SK-N-SH treated with all-trans-retinoic acid at 6 μM for 48 hours (cell line): ENCODE measurements around the gene FNDC3B.

Experiments
- ATAC-seq: fragments of 200-7000 bp; cut with Tn5 transposase; 3 replicates; pipeline ENCODE4 v1.9.1; 2020; ENCODE audit warnings: mild to moderate bottlenecking, moderate library complexity
- ARNTL ChIP-seq: fragments of 450-650 bp; formaldehyde crosslinking; IDR thresholded peaks from 2 replicates; pipeline ENCODE4 v1.5.0; 2020; ENCODE audit warnings: low read depth, mild to moderate bottlenecking, moderate library complexity, borderline replicate concordance
- BACH2 ChIP-seq: fragments of 250-450 bp; sonication (Bioruptor Pico); IDR thresholded peaks from 2 replicates; pipeline ENCODE4 v1.9.0; 2021; ENCODE audit warnings: mild to moderate bottlenecking, borderline replicate concordance
- CSDC2 ChIP-seq: fragments of 250-450 bp; sonication (Bioruptor Pico); IDR thresholded peaks from 2 replicates; pipeline ENCODE4 v1.5.0; 2020; ENCODE audit warnings: mild to moderate bottlenecking, moderate library complexity
- ESRRG ChIP-seq: fragments of 250-450 bp; sonication (Bioruptor Pico); IDR thresholded peaks from 2 replicates; pipeline ENCODE4 v1.6.1; 2021; ENCODE audit warnings: mild to moderate bottlenecking
- GLIS3 ChIP-seq: fragments of 250-450 bp; sonication (Bioruptor Pico); IDR thresholded peaks from 2 replicates; pipeline ENCODE4 v1.5.0; 2020; ENCODE audit warnings: mild to moderate bottlenecking, moderate library complexity
- OSR1 ChIP-seq: fragments of 250-450 bp; sonication (Bioruptor Pico); IDR thresholded peaks from 2 replicates; pipeline ENCODE4 v1.8.0; 2022; ENCODE audit warnings: moderate library complexity, mild to moderate bottlenecking, inconsistent platforms
- PPARA ChIP-seq: fragments of 250-450 bp; sonication (Bioruptor Pico); IDR thresholded peaks from 2 replicates; pipeline ENCODE4 v1.5.0; 2020; ENCODE audit warnings: mild to moderate bottlenecking, borderline replicate concordance
- RARB ChIP-seq: fragments of 250-450 bp; sonication (Bioruptor Pico); IDR thresholded peaks from 2 replicates; pipeline ENCODE4 v1.8.0; 2021; ENCODE audit warnings: mild to moderate bottlenecking, moderate library complexity
- SNAI2 ChIP-seq: fragments of 250-450 bp; sonication (Bioruptor Pico); IDR thresholded peaks from 2 replicates; pipeline ENCODE4 v1.5.0; 2020; ENCODE audit warnings: mild to moderate bottlenecking, moderate library complexity
- TCF4 ChIP-seq: fragments of 250-450 bp; sonication (Bioruptor Pico); IDR thresholded peaks from 2 replicates; pipeline ENCODE4 v1.8.0; 2021; ENCODE audit warnings: mild to moderate bottlenecking, moderate library complexity, borderline replicate concordance
- TOX ChIP-seq: fragments of 250-450 bp; sonication (Bioruptor Pico); IDR thresholded peaks from 2 replicates; pipeline ENCODE4 v1.8.0; 2021; ENCODE audit warnings: mild to moderate bottlenecking, moderate library complexity, borderline replicate concordance
- ZC3H10 ChIP-seq: fragments of 250-450 bp; sonication (Bioruptor Pico); IDR thresholded peaks from 2 replicates; pipeline ENCODE4 v1.5.1; 2021; ENCODE audit warnings: mild to moderate bottlenecking, moderate library complexity
- ZNF565 ChIP-seq: fragments of 450-650 bp; formaldehyde crosslinking; conservative IDR thresholded peaks from 2 replicates; pipeline ENCODE4 v1.5.0; 2020; ENCODE audit warnings: low read depth, mild to moderate bottlenecking, moderate library complexity
- ZNF70 ChIP-seq: fragments of 450-650 bp; formaldehyde crosslinking; IDR thresholded peaks from 2 replicates; pipeline ENCODE4 v1.5.0; 2020; ENCODE audit warnings: mild to moderate bottlenecking, moderate library complexity
- ZNF8 ChIP-seq: fragments of 450-650 bp; formaldehyde crosslinking; IDR thresholded peaks from 2 replicates; pipeline ENCODE4 v1.5.0; 2020; ENCODE audit warnings: mild to moderate bottlenecking, moderate library complexity
- TF ChIP-seq, protein P1 (sequence below): fragments of 250-450 bp; sonication (Bioruptor Pico); IDR thresholded peaks from 2 replicates; pipeline ENCODE4 v1.5.1; 2021; ENCODE audit warnings: mild to moderate bottlenecking, moderate library complexity
- TF ChIP-seq, protein P2 (sequence below): fragments of 250-450 bp; sonication (Bioruptor Pico); IDR thresholded peaks from 2 replicates; pipeline ENCODE4 v1.8.0; 2020; ENCODE audit warnings: mild to moderate bottlenecking, moderate library complexity, borderline replicate concordance
- TF ChIP-seq, protein P3 (sequence below): fragments of 250-450 bp; sonication (Bioruptor Pico); IDR thresholded peaks from 2 replicates; pipeline ENCODE4 v1.5.0; 2020; ENCODE audit warnings: mild to moderate bottlenecking, moderate library complexity

Gene FNDC3B

DNA sequence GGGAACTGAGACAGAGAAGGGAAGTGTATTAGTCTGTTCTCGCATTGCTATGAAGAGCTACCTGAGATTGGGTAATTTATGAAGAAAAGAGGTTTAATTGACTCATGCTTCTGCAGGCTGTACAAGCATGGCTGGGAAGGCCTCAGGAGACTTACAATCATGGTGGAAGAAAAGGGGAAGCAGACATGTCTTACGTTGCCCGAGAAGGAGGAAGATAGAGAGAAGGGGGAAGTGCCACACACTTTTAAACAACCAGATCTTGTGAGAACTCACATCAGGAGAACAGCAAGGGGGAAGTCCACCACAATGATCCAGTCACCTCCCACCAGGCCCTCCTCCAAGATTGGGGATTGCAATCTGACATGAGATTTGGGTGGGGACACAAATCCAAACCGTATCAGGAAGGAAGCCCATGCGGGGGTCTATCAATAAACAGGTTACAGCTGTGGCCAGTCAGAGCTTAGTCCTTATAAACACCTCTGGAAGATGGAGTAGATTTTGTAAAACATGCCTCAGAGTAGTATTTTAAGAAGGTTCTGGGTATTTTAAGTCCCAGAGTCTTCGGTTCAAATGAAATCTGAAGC is 254.9 kb downstream of the FNDC3B start (continued):
- TF ChIP-seq, protein P1, sequence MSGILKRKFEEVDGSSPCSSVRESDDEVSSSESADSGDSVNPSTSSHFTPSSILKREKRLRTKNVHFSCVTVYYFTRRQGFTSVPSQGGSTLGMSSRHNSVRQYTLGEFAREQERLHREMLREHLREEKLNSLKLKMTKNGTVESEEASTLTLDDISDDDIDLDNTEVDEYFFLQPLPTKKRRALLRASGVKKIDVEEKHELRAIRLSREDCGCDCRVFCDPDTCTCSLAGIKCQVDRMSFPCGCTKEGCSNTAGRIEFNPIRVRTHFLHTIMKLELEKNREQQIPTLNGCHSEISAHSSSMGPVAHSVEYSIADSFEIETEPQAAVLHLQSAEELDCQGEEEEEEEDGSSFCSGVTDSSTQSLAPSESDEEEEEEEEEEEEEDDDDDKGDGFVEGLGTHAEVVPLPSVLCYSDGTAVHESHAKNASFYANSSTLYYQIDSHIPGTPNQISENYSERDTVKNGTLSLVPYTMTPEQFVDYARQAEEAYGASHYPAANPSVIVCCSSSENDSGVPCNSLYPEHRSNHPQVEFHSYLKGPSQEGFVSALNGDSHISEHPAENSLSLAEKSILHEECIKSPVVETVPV (CRISPR knock-in tag): no peak
- no peak for TF ChIP-seq ZNF8
- TF ChIP-seq TOX: no peak
- TF ChIP-seq ZNF565 (CRISPR knock-in tag): no peak
- TF ChIP-seq GLIS3 (CRISPR knock-in tag): no peak
- no peak for TF ChIP-seq ZC3H10 (CRISPR knock-in tag)
- TF ChIP-seq BACH2 (CRISPR knock-in tag): no peak
- no peak for TF ChIP-seq SNAI2 (CRISPR knock-in tag)

DNA sequence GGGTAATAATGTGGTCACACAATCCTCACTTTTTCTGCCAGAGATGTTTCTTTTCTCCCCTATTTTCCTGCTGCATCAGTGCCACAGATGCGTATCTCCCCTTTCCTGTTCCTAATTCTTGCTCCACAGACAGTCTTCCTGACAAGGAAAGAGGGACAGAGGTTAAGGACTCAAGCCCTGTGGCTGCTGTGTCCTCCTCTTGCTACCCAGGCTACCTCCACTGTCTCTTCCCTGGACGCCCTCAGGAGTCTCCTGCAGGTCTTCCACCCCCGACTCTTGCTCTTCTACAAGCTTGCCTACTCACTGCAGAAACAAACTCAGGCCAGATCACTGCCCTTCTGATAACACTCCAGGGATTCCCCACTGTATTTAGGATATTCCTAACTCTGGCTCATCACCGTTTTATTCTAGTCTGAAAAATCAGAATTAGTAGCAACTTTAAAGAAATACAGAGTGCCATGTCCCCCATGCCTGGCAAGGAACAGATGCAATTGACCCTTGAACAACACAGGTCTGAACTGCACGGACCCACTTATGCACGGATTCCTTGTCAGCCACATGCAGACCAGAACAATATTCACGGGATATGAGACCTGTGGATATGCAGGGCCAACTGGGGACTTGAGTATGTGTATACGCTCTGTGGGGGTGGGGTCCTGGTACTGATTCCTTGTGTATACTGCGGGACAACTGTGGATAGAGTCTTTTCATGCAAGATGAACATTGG is 257.0 kb downstream of the FNDC3B start:
- no peak for ATAC-seq
- TF ChIP-seq RARB (CRISPR knock-in tag): no peak
- no peak for TF ChIP-seq PPARA
- TF ChIP-seq ZNF8: no peak
- TF ChIP-seq, protein P2, sequence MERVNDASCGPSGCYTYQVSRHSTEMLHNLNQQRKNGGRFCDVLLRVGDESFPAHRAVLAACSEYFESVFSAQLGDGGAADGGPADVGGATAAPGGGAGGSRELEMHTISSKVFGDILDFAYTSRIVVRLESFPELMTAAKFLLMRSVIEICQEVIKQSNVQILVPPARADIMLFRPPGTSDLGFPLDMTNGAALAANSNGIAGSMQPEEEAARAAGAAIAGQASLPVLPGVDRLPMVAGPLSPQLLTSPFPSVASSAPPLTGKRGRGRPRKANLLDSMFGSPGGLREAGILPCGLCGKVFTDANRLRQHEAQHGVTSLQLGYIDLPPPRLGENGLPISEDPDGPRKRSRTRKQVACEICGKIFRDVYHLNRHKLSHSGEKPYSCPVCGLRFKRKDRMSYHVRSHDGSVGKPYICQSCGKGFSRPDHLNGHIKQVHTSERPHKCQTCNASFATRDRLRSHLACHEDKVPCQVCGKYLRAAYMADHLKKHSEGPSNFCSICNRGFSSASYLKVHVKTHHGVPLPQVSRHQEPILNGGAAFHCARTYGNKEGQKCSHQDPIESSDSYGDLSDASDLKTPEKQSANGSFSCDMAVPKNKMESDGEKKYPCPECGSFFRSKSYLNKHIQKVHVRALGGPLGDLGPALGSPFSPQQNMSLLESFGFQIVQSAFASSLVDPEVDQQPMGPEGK (CRISPR knock-in tag): no peak
- TF ChIP-seq ZNF565 (CRISPR knock-in tag): no peak
- no peak for TF ChIP-seq TOX
- no peak for TF ChIP-seq ESRRG (CRISPR knock-in tag)
- TF ChIP-seq ZNF70 (CRISPR knock-in tag): no peak

DNA sequence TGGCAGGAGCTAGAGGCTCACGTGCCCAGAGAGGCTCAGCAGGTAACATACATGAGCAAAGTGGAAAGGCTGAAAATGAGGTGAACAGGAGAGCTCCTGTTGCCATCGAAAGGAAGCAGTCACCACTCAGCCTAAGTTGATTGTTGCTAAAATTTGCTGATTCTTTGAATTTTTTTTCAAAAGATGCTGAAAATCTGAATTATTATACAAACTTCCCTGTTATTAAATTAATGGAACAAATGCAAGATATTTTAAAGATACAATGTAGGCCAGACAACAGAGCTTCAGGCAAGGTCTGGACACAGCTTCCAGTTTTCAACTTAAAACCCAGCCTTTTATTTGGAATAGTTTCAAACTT is 257.6 kb downstream of the FNDC3B start:
- TF ChIP-seq, protein P3, sequence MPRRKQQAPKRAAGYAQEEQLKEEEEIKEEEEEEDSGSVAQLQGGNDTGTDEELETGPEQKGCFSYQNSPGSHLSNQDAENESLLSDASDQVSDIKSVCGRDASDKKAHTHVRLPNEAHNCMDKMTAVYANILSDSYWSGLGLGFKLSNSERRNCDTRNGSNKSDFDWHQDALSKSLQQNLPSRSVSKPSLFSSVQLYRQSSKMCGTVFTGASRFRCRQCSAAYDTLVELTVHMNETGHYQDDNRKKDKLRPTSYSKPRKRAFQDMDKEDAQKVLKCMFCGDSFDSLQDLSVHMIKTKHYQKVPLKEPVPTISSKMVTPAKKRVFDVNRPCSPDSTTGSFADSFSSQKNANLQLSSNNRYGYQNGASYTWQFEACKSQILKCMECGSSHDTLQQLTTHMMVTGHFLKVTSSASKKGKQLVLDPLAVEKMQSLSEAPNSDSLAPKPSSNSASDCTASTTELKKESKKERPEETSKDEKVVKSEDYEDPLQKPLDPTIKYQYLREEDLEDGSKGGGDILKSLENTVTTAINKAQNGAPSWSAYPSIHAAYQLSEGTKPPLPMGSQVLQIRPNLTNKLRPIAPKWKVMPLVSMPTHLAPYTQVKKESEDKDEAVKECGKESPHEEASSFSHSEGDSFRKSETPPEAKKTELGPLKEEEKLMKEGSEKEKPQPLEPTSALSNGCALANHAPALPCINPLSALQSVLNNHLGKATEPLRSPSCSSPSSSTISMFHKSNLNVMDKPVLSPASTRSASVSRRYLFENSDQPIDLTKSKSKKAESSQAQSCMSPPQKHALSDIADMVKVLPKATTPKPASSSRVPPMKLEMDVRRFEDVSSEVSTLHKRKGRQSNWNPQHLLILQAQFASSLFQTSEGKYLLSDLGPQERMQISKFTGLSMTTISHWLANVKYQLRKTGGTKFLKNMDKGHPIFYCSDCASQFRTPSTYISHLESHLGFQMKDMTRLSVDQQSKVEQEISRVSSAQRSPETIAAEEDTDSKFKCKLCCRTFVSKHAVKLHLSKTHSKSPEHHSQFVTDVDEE (CRISPR knock-in tag): no peak
- TF ChIP-seq ARNTL (CRISPR knock-in tag) (no peak), ZNF8 (no peak), CSDC2 (CRISPR knock-in tag) (no peak), SNAI2 (CRISPR knock-in tag) (no peak)
- TF ChIP-seq, protein P1 (CRISPR knock-in tag): no peak
- no peak for ATAC-seq

DNA sequence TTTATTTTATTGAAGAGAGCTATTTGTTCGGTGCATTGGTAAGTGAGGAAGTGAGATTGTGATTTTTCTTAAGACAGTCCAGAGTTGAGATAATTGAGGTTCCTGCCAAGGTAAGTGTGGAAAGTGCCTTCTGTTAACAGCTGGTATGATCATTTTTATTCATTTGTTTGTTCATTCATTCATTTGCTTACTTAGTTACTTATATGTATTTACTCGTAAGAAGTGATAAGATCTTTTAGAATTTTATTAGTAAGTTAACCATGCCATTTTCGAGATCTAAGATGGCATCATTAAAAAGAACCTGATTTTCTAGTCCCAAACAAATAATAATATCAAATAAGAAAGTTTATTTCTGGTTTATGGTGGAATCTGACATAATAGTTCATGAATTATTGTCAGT is 258.9 kb downstream of the FNDC3B start:
- ATAC-seq: no peak
- TF ChIP-seq TCF4: no peak
- TF ChIP-seq ZNF8: no peak
- TF ChIP-seq OSR1 (CRISPR knock-in tag): no peak
- TF ChIP-seq, protein P2 (CRISPR knock-in tag): no peak
- TF ChIP-seq ZC3H10 (CRISPR knock-in tag): no peak
- TF ChIP-seq, protein P1 (CRISPR knock-in tag): no peak
